Adrenal gland (tissue), 12 donors: Measurements from ENCODE around the gene MAB21L2. TPM values are rescaled to one million over a fixed set of nuclear protein-coding genes. Genes with fewer than 3 reads are reported as not detected.

Source experiments
- DNase-seq, 7 donors: peaks; one replicate each; pipeline ENCODE4 v3.0.0-alpha.2; 2019 to 2020
- H3K27ac ChIP-seq, 5 donors: fragments of 200-600 bp; sonication (generic) in 4 of 5; 1 replicate in 3 of 5; 2 replicates in 2 of 5; pipeline versions ENCODE4 v1.5.1 to v1.8.0; 2016 to 2020; ENCODE audit warnings: mild to moderate bottlenecking in 1 of 5
- H3K27me3 ChIP-seq: fragments of 200-600 bp; 2 replicates; pipeline ENCODE4 v1.8.0; 2021
- H3K36me3 ChIP-seq, 2 donors: fragments of 200-600 bp; replicated peaks in 1 of 2; 1 replicate in 1 of 2; 2 replicates in 1 of 2; pipeline versions ENCODE4 v1.5.1 to v1.8.0; 2018 to 2022
- H3K4me1 ChIP-seq, 2 donors: fragments of 200-600 bp; replicated peaks in 1 of 2; 1 replicate in 1 of 2; 2 replicates in 1 of 2; pipeline versions ENCODE4 v1.5.1 to v1.8.0; 2018 to 2021
- H3K4me3 ChIP-seq, 4 donors: fragments of 200-600 bp; sonication (generic) in 3 of 4; one replicate each; pipeline ENCODE4 v1.5.1; 2016 to 2018
- H3K9me3 ChIP-seq, 3 donors: fragments of 200-600 bp; sonication (generic) in 1 of 3; replicated peaks in 1 of 3; 1 replicate in 2 of 3; 2 replicates in 1 of 3; pipeline versions ENCODE4 v1.5.1 to v1.8.0; 2016 to 2021
- POLR2A ChIP-seq, 2 donors: fragments of 450-650 bp; IDR thresholded peaks; one replicate each; pipeline ENCODE4 v1.6.1; 2017; ENCODE audit warnings: antibody characterized with exemption in 2 of 2, mild to moderate bottlenecking in 2 of 2, moderate library complexity in 1 of 2
- WGBS, 4 donors: extraction: QIAGEN DNeasy Blood & Tissue Kit in 2 of 4; methylation state at CpG; one replicate each; pipeline versions ENCODE4 v1.1.5 to v1.1.7; 2013 to 2017; 5-methylcytosine and 5-hydroxymethylcytosine counted together
- intact Hi-C, 2 donors: fragments of 100-400 bp; cut with DNase I; formaldehyde crosslinking; loops; one replicate each; pipeline versions ENCODE4 v1.14.1 to v1.15.0; 2022 to 2023
- polyA plus RNA-seq, 3 donors: library from polyadenylated mRNA; stranded (reverse); fragments of 200-250 nt in 2 of 3; fragments of 350-450 nt in 1 of 3; fragmentation: Illumina TruSeq in 1 of 3; extraction: RNeasy Lipid Tissue Mini Kit (QIAGEN cat#74804) in 1 of 3; gene quantifications; one replicate each; pipeline ENCODE4 v1.2.3, GENCODE V29; 2013 to 2014
- total RNA-seq, 9 donors: library from RNA; depleted of rRNA in 4 of 9; stranded (reverse); fragments of >200 nt in 4 of 9; fragments of 120-200 nt in 1 of 9; fragmentation: NEBNext Ultra II Directional in 1 of 9; extraction: Animal tissue kit (Norgen Biotek cat#: 25700) in 1 of 9; gene quantifications; one replicate each; pipeline versions ENCODE4 v1.1.0 to v1.2.4, GENCODE V29; 2013 to 2023
- TF ChIP-seq, protein P1 (sequence below), 6 experiments: fragments of 450-650 bp in 4 of 6; fragments of 200-600 bp in 2 of 6; sonication (generic) in 1 of 6; IDR thresholded peaks; 1 replicate in 5 of 6; 2 replicates in 1 of 6; pipeline versions ENCODE4 v1.5.1 to v1.8.0; 2016 to 2021; ENCODE audit warnings: antibody characterized with exemption in 6 of 6, mild to moderate bottlenecking in 2 of 6, moderate library complexity in 1 of 6
- donor health status: healthy with polysubstance abuse.
- donor health status: Bipolar disorder and iron deficiency.
- donor health status: DM: yes; HTN: yes; CAD: no.
- donor health status: DM: no; HTN: no; CAD: no.
- donor health status: DM: no; HTN: no; CAD: no.
- donor health status: DM: yes; HTN: yes; CAD: no.

The MAB21L2 gene
- total and polyA plus RNA-seq, 12 donors, result 0.31 to 7.5 (median 3.3) TPM; not detected in 4

DNA sequence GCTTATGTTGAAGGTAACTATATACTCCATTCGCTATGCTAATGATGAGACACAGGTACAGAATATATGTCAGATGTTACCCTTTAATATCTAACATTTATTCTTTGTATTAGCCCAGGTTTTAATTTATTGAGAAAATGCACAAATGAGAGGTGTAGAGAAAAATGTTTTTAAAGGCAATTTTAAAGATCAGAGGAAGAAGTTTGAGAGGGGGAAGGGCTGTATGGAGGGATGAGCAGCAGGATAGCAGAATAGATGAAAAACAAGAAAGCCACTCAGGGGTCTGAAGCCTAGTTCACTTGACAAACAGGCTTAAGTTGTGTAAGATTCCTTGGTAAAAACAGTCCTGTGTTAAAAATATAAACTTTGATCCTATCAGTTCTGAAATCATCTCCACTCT, 3.7 kb downstream of the MAB21L2 start:
- H3K9me3 ChIP-seq, result no peaks in the 10 kb centered on the region
- intact Hi-C loops, result no loop called here
- no peaks in the 10 kb centered on the region for H3K27me3 ChIP-seq
- WGBS, 4 donors, result 89 to 96% (median 94%) methylated on average over 1 of the region's 1 CpG
- no peak overlapping the region for H3K4me3 ChIP-seq
- no peaks in the 10 kb centered on the region for H3K36me3 ChIP-seq
- TF ChIP-seq, protein P1, sequence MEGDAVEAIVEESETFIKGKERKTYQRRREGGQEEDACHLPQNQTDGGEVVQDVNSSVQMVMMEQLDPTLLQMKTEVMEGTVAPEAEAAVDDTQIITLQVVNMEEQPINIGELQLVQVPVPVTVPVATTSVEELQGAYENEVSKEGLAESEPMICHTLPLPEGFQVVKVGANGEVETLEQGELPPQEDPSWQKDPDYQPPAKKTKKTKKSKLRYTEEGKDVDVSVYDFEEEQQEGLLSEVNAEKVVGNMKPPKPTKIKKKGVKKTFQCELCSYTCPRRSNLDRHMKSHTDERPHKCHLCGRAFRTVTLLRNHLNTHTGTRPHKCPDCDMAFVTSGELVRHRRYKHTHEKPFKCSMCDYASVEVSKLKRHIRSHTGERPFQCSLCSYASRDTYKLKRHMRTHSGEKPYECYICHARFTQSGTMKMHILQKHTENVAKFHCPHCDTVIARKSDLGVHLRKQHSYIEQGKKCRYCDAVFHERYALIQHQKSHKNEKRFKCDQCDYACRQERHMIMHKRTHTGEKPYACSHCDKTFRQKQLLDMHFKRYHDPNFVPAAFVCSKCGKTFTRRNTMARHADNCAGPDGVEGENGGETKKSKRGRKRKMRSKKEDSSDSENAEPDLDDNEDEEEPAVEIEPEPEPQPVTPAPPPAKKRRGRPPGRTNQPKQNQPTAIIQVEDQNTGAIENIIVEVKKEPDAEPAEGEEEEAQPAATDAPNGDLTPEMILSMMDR (IDR thresholded peaks at IDR 0.05), result no peak
- no peak for TF ChIP-seq POLR2A (IDR thresholded peaks at IDR 0.05)
- no peak for DNase-seq
- no peak overlapping the region for H3K27ac ChIP-seq
- no peaks in the 10 kb centered on the region for H3K4me1 ChIP-seq

DNA sequence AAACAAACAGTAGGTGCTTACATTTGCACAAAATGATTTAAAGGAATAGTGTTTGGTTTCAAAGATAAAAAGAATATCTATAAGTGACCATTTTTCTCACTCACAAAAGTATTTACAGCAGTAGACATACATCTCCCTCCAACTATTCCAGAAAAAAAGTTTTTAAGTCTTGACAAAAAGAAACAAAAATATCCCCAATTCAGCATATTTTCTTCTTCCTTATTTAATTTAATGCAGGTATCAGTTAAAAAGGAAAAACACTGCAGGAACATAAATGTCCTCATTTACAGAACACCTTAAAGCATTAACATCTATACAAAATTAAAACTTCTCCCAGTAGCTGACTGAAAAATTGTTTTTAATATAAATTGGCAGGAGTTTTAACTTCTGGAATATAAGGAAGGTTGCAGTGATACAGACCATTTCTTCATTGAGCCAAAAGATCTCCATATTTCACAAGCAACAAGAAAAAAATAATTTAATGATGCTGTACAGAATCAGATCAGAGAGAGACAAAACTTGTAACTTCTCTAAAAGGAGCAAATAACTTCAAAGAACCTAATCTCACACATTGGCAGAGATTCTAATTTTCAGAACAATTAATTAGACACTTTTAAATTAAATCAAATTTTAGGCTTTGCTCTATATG, 4.3 kb downstream of the MAB21L2 start:
- no peaks in the 10 kb centered on the region for H3K27me3 ChIP-seq
- H3K4me3 ChIP-seq, result no peak overlapping the region
- no peak for DNase-seq
- no peaks in the 10 kb centered on the region for H3K4me1 ChIP-seq
- H3K9me3 ChIP-seq, result no peaks in the 10 kb centered on the region
- TF ChIP-seq POLR2A (IDR thresholded peaks at IDR 0.05), result no peak
- TF ChIP-seq, protein P1 (IDR thresholded peaks at IDR 0.05), result no peak
- H3K36me3 ChIP-seq, result no peaks in the 10 kb centered on the region
- intact Hi-C loops, result no loop called here
- no peak overlapping the region for H3K27ac ChIP-seq

GRCh38 chr4:150588316-150588715, 6.4 kb downstream of the MAB21L2 start:
- H3K9me3 ChIP-seq, result no peaks in the 10 kb centered on the region
- no peak for DNase-seq
- H3K4me3 ChIP-seq, result no peak overlapping the region
- 95 to 100% (median 98%) methylated on average over 1 of the region's 1 CpG for WGBS, 4 donors
- H3K4me1 ChIP-seq, result no peaks in the 10 kb centered on the region
- no peak overlapping the region for H3K27ac ChIP-seq
- no peaks in the 10 kb centered on the region for H3K27me3 ChIP-seq
- no peaks in the 10 kb centered on the region for H3K36me3 ChIP-seq
- intact Hi-C loops, result no loop called here
- TF ChIP-seq, protein P1 (IDR thresholded peaks at IDR 0.05), result no peak
- TF ChIP-seq POLR2A (IDR thresholded peaks at IDR 0.05), result no peak

GRCh38 chr4:150589157-150589556, 7.2 kb downstream of the MAB21L2 start:
- TF ChIP-seq POLR2A (IDR thresholded peaks at IDR 0.05), result no peak
- TF ChIP-seq, protein P1 (IDR thresholded peaks at IDR 0.05), result no peak
- Histone ChIP-seq H3K4me3 (no peak overlapping the region), H3K4me1 (no peaks in the 10 kb centered on the region), H3K27me3 (no peaks in the 10 kb centered on the region), H3K9me3 (no peaks in the 10 kb centered on the region), H3K27ac (no peak overlapping the region), H3K36me3 (no peaks in the 10 kb centered on the region)
- WGBS, 4 donors, result 86 to 95% (median 90%) methylated on average over 2 of the region's 2 CpGs
- no peak for DNase-seq
- intact Hi-C loops, result no loop called here
